ENCODE results near the gene ARL6IP4.

Gene ARL6IP4

DNA sequence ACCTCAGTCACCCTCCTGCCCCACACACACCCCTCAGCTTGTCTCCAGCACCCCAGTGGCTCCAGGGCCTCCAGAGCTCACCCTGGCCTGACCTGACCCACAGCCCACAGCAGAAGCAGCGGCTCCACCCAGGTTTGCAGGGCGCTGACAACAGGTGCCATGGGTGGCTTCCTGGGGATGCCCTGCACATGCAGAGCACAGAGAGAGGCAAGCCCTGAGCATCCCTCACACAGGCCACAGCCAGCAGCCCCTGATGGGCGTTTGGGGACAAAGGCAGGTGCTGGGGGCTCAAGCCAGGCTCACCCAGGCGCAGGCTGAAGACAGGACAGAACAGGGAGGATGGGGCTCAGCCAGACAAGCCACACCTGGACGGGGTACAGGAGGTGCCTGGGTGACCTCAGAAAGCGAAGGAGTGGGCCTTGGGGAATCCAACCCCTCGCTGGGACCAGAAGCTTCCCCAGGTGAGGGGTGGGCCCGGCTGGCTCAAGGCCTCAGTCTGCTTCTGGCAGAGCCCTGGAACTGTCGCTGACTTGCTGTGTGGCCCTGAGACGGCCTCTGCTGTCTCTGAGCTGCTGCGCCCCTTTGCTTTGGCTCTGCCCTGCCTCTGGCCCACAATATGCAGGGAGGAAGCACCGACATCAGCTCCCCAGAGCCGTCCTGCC is 10.6 kb downstream of the ARL6IP4 start:
- DNase-seq (ENCODE audit: low spot score): no peak

DNA sequence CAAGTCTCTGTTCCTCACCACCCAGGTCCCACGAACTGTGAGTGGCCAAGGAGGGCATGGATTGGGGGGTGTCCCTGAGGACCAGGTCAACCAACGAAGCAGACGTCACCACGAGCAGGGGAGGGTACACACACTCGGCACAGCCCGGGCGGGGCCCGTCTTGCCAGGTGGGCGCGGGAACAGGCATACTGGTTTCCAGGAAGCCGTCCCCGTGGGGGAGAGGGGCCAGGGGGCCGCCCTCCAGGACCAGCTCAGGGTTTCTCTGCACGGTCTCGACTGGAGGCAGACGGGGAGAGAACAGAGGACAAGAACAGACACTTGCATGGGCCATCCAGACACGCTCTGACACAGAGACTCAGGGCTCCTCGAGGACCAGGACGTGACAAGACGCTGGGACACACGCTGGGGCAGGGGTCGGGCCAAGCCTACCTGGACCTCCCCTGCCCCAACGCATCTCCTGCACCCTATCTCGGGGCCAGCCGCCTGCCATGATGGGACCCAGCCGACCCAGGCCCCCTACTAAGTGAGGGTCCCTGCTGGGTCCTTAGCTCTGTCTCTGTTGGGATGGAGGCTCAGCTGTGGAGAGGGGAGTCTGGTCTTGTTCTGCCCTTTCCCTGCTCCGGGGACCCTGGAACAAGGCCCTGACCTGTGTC is 11.3 kb downstream of the ARL6IP4 start:
- no peak for DNase-seq (ENCODE audit: low spot score)

DNA sequence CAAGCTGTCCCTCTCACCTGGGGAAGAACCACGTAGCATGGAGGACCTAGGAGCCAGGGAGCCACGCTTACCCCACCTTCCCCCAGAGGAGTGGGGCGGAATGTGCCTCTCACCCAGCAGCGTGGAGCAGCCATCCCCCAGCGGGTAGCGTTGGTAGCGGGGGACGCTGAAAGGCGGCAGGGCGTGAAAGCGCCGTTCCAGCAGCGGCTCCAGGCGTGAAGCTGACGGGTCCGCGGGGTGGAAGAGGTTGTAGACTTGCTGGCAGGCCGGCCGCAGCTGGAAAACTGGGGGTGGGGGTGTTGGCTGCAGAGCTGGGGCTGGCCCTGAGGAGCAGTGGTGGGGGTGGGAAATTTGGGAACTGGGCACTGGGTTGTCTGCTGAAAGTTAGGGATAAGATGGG is 11.9 kb downstream of the ARL6IP4 start:
- no peak for DNase-seq (ENCODE audit: low spot score)

DNA sequence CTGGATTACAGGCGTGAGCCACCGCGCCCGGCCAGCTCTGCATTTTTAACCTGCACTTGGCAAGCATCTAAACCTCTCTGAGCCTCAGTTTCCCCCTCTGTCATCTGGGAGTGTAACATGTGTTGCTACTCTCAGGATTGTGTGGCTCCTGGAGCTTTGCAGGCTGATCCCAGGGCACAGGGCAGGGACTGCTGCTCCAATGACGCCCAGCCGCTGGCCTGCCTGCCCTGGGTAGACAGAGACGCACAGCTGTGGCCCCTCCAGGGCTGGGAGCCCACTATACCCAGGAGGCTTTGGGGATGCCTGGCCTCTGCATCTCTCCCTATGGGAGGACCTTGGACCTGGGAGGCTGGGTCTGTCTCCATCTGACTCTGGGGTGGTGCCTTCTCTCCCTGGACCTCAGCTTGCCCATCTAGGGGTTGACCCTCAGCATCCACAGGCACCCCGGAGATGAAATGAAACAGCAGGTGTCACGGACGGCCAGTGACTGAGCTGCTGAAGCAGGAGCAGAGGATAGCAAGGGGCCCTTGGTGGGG is 13.7 kb downstream of the ARL6IP4 start:
- no peak for DNase-seq (ENCODE audit: low spot score)

DNA sequence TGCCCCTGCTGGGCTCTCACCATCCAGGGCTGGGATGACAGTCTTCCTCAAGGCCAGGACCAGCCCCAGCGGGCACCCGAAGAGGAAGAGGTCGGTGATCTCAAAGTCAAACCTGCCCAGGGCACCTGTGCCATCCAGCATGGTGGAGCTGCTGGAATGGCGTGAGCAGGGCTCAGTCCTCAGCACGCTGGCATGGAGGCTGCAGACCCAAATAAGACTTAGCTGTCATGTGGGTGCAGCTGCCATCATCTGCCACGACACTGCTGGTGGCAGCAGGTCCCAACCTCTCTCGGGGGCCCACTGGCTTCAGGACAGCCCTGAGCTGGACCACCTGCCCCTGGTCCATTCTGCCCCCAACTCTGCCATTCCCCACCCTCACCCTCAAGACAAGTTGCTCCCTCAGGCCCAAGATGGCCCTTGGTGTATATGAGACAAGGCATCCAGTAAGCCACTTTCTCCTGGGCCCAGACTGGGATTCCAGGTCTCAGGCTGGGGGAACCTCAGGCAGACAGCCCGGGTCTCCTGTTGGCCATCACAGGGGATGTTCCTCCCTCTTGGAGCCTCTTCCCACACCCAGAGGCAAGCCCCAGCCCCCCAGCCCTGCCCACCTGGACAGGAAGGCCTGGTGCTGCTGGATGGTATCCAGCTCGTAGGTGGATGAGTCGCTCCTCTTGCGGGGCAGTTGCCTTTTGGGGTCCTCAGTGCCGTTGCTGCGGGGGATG is 14.5 kb downstream of the ARL6IP4 start:
- DNase-seq (ENCODE audit: low spot score): no peak

DNA sequence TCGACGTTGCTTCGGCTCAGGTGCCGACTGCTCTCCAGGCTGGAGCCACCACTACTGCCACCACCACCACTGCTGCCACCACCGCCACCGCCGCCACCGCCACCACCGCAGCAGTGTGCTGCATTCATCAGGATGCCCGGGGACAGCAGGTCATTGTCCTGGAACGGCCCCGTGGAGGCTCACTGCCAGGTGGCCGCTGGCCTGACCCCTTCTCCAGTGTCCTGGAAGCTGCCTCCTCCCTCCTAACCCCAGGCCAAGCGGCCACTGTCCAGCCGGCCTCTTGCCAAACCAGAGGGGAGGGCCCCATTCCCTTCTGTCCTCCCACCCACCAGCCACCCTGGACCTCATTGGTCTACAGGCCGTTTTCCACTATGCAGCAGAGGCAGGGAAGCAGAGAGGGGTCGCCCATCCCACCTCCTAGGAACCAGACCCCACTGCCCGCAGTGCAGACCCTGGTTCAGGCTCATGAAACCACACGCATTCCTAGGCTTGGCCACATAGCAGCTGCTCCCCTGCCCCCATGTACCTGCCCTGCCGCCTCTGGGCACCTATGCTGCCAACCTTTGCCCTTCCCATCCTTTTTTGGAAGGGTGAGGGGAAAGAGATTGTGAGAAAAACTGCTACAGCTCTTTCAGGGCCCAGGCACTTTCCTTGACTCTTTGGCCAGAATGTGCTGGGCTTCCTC is 15.2 kb downstream of the ARL6IP4 start:
- DNase-seq (ENCODE audit: low spot score): no peak

DNA sequence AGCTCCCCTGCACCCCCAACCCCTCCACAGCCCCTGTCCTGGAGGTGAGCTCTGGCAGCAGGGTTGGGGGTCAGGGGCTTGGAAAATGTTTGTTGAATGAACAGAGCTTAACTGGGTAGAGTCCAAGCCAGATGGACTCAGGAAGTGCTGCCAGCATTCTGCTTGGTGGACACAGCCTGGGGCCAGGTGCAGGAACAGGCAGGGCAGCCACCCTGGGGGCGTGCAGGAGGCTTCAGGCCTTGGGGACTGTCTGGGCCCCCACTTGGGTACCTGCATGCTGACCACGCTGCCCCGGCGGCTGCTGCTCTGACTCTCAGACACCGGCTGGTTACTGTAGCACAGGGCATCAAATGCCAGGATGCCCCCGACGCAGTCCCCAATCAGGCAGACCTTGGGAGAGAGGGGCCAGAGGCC is 15.7 kb downstream of the ARL6IP4 start:
- no peak for DNase-seq (ENCODE audit: low spot score)

DNA sequence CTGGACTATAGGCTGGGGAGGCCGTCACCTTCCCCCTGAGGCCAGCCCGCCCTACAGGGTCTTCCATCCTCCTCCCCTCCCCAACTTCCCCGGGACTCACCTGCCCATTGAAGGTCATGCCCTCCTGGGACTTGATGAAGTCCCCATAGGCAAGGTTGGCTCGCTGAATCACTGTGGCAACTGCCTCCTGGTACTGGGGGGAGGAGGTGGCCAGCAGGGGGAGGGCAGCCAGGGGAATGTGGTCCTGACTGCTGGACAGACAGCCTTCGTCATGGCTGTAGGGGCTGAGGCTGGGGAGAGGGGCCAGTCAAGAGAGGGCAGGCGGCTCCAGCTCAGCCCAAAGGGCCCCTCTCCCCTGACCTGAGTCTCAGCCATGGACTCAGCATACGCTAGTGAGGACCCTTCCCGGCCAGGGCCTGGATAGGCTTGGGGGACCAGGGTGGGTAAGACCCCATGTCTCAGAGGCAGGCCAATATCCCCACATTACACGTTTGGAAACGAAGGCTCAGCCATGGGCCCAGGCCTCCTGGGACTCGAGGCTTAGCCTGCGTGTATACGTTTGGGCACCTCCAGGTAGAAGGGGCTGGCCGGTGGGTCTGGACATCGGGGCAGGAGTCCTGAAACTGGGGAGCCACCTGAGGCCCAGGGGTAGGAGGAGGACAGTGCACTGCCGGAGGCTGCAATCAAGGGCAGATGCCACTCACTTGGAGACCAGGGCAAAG is 16.3 kb downstream of the ARL6IP4 start:
- no peak for DNase-seq (ENCODE audit: low spot score)

DNA sequence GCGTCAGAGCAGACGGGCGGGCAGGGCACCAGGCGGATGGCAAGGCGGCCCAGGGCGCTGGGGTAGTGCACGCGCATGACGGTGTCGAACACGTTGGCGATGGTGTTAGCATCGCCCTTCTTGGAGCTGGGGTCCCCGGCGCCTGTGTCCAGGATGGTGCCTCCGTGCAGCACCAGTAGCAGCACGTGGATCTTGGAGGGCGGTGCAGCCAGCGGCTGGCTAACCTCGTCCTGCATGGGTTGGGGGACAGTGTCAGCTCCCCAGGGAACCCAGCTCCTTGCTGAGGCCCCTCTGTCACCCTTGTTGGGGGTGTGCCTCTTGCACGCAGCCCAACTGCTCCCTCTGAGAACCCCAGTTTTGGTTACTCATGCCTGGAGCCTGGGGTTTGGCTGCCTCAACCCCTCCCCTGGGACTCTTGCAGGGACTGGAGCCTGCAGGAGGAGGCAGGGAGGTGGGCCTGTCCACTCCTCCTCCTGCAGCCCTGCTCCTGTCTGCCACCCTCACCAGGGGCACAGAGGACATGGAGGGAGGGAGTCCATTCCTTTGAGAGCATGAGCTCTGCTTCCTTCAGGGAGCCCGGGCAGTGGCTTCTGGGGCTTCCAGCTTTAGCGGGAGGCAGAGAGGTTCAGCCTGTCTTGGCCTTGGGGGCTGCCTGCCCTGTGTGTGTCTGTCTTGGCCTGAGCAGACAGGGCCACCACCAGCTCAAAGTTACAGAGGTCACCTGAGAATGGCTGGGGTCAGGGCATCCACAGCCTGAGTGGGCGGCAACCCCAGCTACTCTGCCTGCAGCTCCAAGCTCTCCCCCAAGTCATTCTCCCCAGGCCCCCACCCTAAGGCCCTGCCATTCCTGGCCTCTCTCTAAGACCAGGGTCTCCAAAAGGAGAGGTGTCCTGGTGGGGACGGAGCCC is 17.1 kb downstream of the ARL6IP4 start:
- no peak for DNase-seq (ENCODE audit: low spot score)

DNA sequence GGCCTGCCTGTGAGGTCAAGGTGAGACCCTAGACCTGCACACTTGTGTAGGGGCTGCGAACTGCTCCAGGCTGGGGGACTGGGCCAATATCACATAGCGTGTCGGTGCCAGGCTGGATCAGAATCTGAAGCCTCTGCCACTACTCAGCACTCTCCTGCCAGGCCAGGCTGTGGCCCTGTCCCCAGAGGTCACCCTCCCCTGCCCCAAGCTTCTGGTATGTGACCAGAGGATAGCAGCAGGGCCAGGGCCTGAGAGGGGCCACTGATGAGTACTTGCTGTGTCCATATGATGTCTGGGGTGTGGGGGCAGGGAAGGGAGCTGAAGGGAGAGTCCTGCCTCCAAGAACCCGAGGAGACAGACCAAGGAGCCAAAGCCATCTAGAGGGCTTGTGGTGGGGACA is 17.8 kb downstream of the ARL6IP4 start:
- DNase-seq (ENCODE audit: low spot score): no peak

DNA sequence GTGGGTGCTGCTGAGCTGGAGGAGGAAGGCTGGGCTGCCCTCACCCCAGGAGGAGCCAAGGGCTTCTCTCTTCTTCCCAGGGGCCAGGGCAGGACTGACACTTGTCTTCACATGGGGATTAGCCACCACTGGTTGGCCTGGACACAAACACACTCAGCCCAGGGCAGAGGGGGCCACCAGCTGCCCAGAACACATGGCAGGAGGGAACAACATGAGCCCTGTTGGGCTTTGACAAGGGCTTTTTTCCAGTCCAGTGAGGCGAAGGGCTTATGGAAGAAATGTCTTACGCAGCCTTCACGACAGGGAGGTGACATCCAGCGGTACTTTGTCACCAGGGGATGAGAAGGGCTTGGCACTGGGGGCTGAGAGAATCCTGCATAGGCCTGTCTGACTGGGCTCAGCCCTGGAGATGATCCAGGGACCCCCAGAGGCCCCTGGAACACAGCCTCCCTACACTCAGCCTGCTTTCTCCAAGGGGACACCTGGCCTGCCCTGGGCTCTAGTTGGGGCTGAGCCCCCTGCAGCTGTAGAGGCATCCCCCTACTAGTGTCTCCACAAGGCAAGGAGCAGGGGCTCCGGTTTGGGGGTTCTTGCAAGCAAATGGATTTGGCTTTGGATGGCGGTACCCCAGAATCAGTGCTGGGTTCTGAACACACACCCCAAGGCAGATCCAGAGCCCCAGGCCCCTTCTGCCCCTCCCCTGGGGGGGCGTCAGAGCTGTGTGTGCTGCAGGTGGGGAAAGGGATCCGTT is 18.9 kb downstream of the ARL6IP4 start:
- no peak for DNase-seq (ENCODE audit: low spot score)

DNA sequence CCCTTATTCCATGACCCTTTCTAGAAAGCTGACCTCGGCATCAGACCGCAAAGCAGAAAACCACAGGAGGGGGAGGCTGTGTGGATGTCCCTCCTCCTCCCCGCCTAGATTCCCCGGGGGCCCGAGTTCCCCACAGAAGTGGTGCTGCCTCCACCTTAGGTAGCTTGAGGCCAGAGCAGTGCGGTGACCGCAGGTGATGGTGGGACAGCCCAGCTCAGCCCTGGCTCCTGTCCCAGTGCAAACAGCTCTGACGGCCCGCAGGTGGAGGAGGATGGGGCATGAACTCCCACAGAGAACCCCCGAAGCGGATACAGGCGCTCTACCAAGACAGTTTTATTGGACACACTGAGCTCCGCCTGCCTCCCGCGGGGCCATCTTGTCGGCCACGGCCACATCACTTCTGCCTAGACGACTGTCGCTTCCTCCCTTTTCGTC is 19.5 kb downstream of the ARL6IP4 start:
- DNase-seq (ENCODE audit: low spot score): no peak

DNA sequence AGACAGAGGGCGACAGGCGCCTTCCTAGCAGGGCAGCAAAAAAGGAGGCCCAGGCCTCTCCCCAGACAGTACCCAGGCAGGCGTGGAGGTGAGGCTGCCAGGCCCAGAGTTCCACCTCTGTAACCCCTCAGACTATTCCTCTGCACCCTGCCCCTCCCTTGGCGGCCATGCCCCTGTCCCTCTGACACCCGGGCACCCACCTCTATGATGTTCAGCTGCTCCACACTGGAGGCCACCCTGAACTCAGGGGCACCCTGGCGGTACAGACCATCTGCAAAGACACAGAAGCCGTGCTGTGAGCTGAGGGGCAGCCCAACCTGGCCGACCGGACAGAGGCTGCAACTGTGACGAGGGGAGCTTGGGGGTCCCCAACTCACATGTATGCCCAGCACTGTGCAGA is 20.1 kb downstream of the ARL6IP4 start:
- no peak for DNase-seq (ENCODE audit: low spot score)

DNA sequence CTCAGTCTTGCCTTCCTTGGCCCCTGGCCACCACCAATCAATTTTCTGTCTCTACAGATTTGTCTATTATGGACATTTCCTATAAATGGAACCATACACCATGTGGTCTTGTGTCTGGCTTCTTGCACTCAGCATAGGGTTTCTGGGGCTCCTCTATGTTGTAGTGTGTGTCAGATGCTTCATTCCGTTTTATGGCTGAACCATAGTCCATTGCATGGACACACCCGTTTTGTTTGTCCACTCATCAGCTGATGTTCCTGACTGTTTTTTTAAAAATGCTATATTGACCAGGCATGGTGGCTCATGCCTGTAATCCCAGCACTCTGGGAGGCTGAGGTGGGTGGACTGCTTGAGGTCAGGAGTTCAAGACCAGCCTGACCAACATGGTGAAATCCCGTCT is 21.0 kb downstream of the ARL6IP4 start:
- DNase-seq (ENCODE audit: low spot score): no peak

DNA sequence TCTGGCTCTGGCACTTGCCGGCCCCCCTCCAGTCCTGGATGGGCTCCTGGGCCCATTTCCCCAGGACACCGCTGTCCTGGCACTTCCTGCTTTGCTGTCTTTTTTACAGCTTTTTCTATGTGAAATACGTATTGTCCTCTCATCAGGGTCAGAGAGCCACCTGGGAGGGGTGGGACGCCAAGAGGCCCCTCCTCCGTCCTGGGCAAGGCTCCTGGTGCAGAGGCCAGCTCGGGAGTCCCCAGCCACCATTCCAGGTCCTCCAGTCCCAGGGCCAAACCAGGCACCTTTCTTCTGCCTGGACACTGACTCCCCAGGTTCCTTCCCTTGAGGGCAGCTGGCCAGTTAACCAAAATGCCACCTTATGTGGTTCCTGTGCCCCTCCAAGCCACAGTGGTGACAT is 22.8 kb downstream of the ARL6IP4 start:
- no peak for DNase-seq (ENCODE audit: low spot score)

DNA sequence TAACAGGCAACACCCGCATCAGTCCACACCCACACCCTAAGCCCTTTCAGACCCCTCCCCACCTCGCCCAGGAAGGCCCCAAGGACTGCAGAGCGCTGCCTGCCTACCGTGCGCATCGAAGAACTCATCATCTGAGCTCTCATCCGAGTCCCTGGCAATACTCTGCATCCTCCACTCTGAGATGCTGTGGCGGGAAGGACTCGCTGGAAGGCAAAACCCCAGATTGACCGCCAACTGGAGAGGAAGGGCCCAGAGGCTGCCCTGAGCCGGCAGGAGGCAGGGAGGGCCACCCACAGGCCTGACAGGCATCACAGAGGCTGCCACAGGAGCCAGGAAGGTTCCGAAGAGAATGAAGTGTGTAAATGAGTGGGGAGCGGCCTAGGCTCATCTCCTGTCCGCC is 23.8 kb downstream of the ARL6IP4 start:
- no peak for DNase-seq (ENCODE audit: low spot score)

DNA sequence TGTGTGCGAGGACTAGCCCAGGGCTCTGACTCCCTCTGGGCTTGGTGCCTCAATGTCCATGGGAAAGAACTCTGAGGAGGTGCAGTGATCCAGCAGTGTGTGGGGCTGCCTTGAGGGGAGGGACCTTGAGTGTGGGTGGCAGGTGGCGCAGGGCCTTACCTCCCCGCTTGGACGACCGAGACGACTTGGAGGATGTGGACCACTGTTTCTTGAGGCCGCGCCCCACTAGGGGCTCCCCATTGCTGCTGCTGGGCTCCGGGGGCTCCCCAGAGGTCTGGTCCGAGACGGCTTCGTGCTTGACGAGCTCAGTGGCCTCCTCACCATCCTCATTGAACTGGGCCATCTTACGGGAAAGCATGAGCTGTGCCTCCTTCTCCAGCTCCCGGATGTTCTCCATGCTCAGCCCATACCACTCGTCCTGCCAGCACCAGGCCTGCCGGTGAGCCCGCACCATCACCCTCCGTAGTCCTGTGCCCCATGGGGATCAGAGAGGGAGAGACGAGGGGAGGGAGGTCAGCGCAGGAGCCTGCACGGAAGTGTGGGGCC is 24.7 kb downstream of the ARL6IP4 start:
- DNase-seq (ENCODE audit: low spot score): no peak

DNA sequence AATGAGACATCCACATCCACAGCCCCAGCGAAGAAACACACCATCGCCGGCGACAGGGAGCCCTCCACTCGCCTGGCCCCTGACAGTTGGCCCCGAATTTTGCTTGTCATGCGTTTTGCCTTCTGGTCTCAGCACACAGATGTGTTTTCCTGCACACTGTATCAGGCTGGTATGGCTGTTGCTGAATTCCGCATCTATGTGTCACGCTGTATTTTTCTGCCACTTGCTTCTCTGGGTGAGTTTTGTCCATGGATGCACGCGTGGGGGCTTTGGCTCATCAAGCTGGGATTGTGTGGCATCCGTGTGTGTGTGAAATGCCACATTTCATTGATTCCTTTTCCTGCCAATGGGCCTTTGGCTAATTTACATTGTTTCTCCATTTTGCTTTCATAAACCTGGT is 26.5 kb downstream of the ARL6IP4 start:
- DNase-seq (ENCODE audit: low spot score): no peak

DNA sequence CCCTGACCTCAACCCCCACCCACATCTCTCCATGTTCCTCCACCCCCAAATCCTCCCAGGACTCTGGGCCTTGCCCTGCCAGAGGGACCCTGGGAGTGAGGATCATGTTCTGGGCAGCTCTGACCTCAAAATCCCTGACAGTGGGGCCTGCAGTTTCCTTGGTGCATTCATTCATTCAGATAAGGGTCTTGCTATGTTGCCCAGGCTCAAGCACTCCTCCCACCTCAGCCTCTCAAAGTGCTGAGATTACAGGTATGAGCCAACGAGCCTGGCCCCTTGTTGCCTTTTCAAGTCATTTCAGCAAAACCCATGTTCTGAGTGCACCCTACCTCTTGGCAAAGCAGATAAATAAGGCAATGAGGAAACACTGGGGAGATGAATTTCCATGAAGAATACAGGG is 29.6 kb downstream of the ARL6IP4 start:
- no peak for DNase-seq (ENCODE audit: low spot score)

DNA sequence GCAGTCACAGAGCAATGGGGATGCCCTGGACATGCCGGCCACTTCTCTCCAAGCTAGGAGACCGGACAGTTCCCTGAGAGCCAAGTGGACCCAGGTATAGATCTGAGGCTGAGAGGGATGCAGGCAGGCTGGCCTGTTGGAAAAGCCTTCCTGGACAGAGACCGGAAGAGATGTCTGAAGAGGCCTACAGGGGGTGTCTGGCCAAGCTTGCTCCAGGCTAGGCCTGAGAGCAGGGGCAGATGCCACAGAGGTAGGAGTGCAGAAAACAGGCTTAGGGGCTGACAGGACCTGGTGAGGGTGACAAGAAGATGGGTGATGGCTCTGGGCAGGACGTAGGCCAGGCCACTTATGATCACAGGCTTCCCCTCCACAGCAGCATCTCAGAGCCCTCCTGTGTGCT is 30.2 kb downstream of the ARL6IP4 start:
- no peak for DNase-seq (ENCODE audit: low spot score)

Data from iPS-NIHi11 (cell line).